Cerebellar cortex (tissue), 1 donor: ENCODE results near the gene SH3BP4.

ENCODE experiments used
- DNase-seq: peaks from one replicate; pipeline ENCODE4 v3.0.0-alpha.2; 2015; ENCODE audit warnings: low spot score

Gene SH3BP4

GRCh38 chr2:234951664-234952269, at the start of gene SH3BP4:
TSS of gene SH3BP4 (plus strand) at chr2:234952017. CDS start at chr2:235035003, 82,986 bp downstream.
- peak; percentile 33 for DNase-seq

- DNase-seq = no peak
Observed at GRCh38 chr2:234904785-234905184, 47.0 kb upstream of the SH3BP4 start.

- no peak for DNase-seq
Observed at GRCh38 chr2:234905547-234906265, 46.1 kb upstream of the SH3BP4 start.

- no peak for DNase-seq
Observed at GRCh38 chr2:234910186-234910679, 41.6 kb upstream of the SH3BP4 start.

GRCh38 chr2:234911271-234911670, 40.5 kb upstream of the SH3BP4 start:
- DNase-seq = no peak

- DNase-seq = no peak
Observed at GRCh38 chr2:234912437-234912836, 39.4 kb upstream of the SH3BP4 start.

- DNase-seq = no peak
Observed at GRCh38 chr2:234913208-234913626, 38.6 kb upstream of the SH3BP4 start.

GRCh38 chr2:234914371-234915154, 37.3 kb upstream of the SH3BP4 start:
- DNase-seq = no peak

GRCh38 chr2:234916674-234917073, 35.1 kb upstream of the SH3BP4 start:
- no peak for DNase-seq

- no peak for DNase-seq
Observed at GRCh38 chr2:234917211-234917975, 34.4 kb upstream of the SH3BP4 start.

GRCh38 chr2:234919711-234920110, 32.1 kb upstream of the SH3BP4 start:
- no peak for DNase-seq

- no peak for DNase-seq
Observed at GRCh38 chr2:234920836-234921235, 31.0 kb upstream of the SH3BP4 start.

- no peak for DNase-seq
Observed at GRCh38 chr2:234929002-234929401, 22.8 kb upstream of the SH3BP4 start.

- no peak for DNase-seq
Observed at GRCh38 chr2:234930397-234930796, 21.4 kb upstream of the SH3BP4 start.

- no peak for DNase-seq
Observed at GRCh38 chr2:234931371-234931770, 20.4 kb upstream of the SH3BP4 start.

GRCh38 chr2:234932591-234933168, 19.1 kb upstream of the SH3BP4 start:
- DNase-seq = no peak

GRCh38 chr2:234935311-234935710, 16.5 kb upstream of the SH3BP4 start:
- no peak for DNase-seq

GRCh38 chr2:234939576-234939975, 12.2 kb upstream of the SH3BP4 start:
- DNase-seq = no peak

- DNase-seq = no peak
Observed at GRCh38 chr2:234939996-234940395, 11.8 kb upstream of the SH3BP4 start.

- DNase-seq = no peak
Observed at GRCh38 chr2:234940527-234940926, 11.3 kb upstream of the SH3BP4 start.

- DNase-seq = no peak
Observed at GRCh38 chr2:234945339-234945873, 6.4 kb upstream of the SH3BP4 start.
